Fibroblast of skin of left biceps (primary cell): Measurements from ENCODE around the gene KCTD16.

Source experiments
- DNase-seq, 2 experiments: peaks; one replicate each; pipeline ENCODE4 v3.0.0-alpha.2; 2013; ENCODE audit warnings: low read depth in 2 of 2

KCTD16 gene

DNA sequence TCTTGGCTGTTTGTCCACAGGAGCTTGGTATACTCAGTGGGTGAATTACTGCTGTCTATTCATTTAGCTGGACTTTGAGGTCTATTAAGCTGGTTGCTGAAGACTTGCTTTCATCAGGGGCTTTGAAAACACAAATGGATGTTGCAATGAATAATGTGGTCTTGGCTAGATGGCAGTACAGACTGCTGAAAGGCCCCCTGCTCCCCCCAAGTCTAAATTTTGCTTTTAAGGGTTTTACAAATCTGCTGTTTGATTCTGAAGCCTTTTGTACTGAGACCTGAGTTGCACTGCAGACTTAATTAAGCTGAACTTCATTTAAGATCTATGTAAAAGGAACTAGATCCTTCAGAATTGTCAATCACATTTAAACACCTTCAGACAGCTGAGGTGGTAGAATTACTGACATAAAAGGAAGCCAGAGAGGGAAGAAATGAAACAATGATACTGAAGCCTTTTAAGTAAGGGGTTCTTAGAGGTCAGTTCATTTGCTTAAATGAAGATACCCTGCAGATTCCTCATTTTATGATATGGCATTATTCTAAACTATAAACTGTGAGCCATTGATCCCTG, 37.3 kb downstream of the KCTD16 start:
- no peak for DNase-seq

DNA sequence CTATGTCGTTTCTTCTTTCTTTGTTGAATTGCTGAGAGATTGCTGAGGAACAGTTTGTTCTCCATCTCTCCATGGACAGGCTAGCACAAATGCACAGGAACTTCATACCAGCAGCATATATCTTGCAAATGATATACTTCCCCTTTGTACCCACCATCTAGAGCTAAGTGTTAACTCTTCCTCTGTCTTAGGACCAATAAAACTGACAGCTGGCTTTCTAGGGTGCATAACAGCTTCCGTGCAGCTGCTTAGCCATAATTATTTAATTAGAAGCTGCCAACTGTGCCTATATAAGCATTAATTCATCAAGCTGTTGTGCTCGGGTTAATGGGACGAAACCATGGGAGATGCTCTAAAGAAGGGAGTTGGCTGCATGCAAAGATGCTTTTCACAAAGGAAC, 38.7 kb downstream of the KCTD16 start:
- DNase-seq = no peak

- no peak for DNase-seq
These were observed 40.0 kb downstream of the KCTD16 start for GRCh38 chr5:144210655-144211054.

DNA sequence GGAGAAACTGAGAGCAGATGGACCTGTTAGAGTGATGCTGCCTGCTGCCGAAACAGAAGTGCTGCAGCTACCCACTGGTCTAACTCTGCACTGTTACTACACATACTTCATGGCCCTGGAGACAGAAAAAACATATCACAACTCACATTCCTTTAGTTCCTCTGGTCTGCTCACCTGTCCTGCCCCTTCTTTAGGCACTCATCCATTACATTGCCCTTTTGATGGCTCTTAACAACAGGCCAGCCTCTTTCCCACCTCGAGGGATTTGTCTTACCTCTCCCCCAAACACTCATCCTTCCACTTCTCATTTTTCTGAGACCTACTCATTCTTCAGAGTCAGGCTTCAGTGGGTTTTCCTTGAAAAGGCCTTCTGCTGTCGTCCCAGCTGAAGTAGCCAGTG, 49.2 kb downstream of the KCTD16 start:
- DNase-seq = no peak

DNA sequence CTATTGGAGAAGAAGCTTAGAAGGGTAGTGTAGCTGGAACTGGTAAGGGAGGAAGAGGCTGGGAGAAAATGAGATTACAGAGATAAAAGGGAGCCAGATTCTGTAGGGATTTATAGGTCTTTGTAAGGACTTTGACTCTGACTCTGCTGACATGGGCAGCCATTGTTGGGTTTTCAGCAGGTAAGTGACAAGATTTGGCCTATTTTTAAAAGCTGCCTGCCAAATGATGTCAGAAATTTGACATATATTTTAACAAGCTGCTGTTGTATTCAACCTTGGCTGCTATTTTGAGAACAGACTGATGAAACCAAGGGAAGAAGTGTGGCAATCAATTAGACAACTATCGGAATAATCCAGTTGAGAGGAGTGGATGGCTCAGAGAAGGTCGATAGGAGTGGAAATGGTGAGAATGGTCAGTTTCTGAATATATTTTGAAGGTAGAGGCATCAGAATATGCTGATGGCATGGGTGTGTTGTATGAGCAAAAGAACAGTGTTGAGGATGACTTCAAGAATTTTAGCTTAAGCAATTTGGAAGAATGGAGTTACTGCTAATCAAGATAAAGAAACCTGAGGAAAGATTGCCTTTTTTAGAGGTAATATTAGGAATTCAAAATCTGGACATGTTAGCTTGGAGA, 56.8 kb downstream of the KCTD16 start:
- DNase-seq = no peak

DNA sequence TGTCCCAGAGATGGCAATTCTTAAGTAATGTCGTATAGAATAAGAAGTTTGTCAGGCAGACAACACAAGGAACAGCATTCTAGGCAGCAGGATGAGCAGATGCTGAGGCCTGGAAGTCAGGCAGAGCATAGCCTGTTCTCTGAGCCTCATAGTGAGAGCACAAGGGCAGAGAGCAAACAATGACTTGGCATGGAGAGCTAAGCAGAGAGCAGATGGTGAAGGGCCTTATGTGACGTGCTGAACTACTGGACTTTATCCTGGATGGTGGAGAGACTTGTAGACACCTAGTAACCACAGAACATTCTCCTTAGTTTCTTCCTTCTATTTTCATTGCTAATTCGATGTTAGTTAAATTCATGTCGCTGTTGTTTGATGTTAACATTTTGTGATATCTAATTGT, 60.1 kb downstream of the KCTD16 start:
- DNase-seq = no peak

DNA sequence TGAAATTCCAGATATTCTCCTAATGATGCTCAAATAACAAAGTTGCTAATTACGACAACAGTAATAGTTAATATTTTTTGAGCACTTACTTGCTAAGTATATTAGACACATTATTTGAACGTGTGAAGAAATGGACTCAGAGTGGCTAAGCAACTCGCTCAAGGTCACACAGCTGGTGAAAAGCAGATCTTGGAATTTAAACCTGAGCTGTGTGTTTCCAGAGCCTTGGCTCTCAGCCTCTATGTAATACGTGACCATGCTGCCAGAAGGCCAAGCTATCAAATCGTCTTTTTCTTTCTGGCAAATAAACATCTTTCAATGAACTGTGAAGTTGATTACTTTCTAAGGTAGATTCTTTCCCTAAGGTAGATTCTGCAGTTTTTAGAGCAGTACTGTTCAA, 61.6 kb downstream of the KCTD16 start:
- no peak for DNase-seq

DNA sequence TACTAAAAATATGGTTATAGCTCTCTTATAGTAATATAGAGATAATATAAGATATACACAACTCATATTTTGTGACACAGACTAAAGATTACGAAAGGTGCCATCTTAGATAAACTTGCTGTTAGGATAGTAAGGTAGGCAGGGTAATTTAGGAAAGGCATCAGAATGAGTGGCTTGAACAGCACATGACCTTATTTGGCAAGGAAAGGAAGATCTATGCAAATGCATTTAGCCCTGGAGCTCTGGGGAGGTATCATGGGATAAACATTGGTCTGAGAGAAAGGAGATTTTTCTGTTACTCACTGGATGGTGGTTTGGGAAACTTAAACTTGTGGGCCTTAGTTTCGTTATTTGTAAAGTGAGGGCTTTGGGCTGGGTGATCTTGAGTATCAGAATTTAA, 65.8 kb downstream of the KCTD16 start:
- no peak for DNase-seq

- DNase-seq = no peak
These were observed 67.2 kb downstream of the KCTD16 start for GRCh38 chr5:144237851-144238250.

DNA sequence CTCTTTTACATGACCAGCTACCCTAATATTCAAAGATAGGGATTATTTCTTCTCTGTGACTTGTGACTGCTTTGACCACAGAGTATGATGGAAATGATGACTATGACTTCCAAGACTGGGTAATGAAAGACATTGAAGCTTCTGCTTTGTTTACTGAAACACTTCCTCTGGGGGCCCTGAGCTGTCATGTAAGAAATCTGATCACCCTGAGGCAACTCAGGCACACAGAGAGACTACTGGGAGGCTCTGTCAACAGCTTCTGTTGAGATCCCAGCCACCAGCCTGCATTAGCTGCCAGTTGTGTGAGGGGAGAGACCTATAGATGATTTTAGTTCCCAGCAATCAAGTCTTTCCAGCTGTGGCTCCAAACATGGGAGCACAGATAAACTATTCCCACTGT, 76.5 kb downstream of the KCTD16 start:
- no peak for DNase-seq

- no peak for DNase-seq
These were observed 77.3 kb downstream of the KCTD16 start for GRCh38 chr5:144248015-144248414.

- DNase-seq = no peak
These were observed 79.2 kb downstream of the KCTD16 start for GRCh38 chr5:144249755-144250464.

- no peak for DNase-seq
These were observed 83.9 kb downstream of the KCTD16 start for GRCh38 chr5:144254552-144254951.

- DNase-seq = no peak
These were observed 89.4 kb downstream of the KCTD16 start for GRCh38 chr5:144260121-144260520.

DNA sequence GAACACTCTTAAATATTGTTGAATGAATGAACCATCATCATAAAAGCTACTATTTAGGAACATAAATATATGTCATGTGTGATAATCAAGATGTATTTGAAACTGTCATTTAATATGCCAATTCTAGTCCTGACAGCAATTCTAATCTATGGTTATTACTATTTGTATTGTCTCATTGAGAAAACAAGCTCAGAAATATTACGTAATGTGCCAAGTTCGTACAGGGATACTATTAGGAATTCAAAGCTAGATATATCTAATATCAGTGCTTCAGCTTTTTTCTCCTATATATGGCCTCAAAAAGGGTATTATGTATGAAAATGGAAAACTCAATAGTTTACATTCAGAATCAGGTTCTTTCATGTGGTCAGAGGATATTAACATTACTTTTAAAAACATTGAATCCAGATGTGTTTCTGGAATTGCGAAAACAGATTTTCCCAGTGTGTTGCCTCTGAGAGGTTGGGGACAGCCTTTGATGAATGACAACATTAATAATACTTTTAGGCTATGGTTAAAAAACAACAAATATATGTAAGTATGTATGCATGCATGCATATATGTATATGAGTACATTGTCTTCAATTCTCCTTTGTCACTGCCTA, 95.1 kb downstream of the KCTD16 start:
- no peak for DNase-seq

- no peak for DNase-seq
These were observed 97.4 kb downstream of the KCTD16 start for GRCh38 chr5:144267961-144268513.

DNA sequence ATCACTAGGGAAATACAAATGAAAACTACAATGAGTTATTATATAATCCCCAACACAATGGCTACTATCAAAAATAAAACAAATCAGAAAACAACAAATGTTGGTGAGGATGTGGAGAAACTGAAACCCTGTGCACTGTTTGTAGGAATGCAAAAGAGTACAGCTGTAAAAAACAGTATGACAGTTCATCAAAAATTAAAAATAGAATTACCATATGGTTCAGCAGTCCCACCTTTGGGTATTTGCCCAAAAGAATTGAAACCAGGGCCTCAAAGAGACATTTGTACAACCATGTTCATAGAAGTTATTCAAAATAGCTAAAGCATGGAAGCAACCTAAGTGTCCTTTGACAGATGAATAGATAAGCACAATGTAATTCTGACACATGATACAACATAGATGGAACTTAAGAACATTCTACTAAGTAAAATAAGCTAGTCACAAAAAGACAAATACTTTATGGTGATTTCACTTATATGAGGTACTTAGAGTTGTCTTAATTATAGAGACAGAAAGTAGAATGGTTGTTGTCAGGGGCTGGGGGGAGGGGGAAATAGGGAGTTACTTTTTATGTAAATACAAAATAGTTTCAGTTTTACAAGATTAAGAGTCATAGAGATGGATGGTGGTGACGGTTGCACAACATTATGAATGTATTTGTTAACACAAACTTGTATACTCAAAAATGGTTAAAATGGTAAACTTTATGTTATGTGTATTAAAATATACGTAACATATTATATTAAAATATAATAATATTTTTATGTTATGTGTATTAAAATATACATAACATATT, 102.8 kb downstream of the KCTD16 start:
- DNase-seq = no peak

GRCh38 chr5:144275329-144275728, 104.7 kb downstream of the KCTD16 start:
- no peak for DNase-seq

GRCh38 chr5:144276034-144276822, 105.6 kb downstream of the KCTD16 start:
- DNase-seq = no peak

- no peak for DNase-seq
These were observed 111.1 kb downstream of the KCTD16 start for GRCh38 chr5:144281784-144282183.

DNA sequence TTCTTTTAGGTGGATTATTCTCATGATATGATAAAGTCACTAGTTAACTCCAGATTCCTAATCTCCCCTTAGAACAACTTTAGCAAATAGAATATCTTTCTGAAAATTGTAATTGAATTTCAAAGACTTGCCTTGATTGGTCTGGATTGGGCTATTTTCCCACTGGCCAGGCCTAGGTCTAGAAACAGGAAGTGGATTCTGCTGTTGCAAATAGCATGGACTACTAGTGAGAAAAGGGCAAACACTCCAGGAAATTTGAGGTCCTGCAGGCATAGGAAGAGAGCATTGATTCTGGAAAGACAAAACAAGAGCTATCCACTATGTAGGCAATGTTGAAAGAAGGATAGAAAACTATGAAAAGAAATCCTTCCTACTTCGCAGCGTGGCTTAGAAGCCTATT, 113.4 kb downstream of the KCTD16 start:
- no peak for DNase-seq
